WTC11 (cell line): ENCODE data around the gene SMC3. TPM values are rescaled to one million over a fixed set of nuclear protein-coding genes. Genes with fewer than 3 reads are reported as not detected.

Source experiments
- ATAC-seq: fragments of 200-7000 bp; cut with Tn5 transposase; 2 replicates; pipeline ENCODE4 v1.10.0; 2021; ENCODE audit warnings: mild to moderate bottlenecking, moderate library complexity
- CTCF ChIA-PET: fragments of 300-600 bp; sonication (Branson Sonifier 250); formaldehyde crosslinking; loops from one replicate; lab custom pipeline; 2021; ENCODE audit warnings: antibody characterized with exemption; lab: Charles Lee
- POLR2A ChIA-PET: fragments of 350-600 bp; sonication (Branson Sonifier 250); formaldehyde crosslinking; loops from one replicate; lab custom pipeline; 2021; ENCODE audit warnings: antibody characterized with exemption; lab: Charles Lee
- DNase-seq: peaks from one replicate; pipeline ENCODE4 v3.0.0; 2021; ENCODE audit warnings: low spot score
- H3K27ac Mint-ChIP-seq: 2 replicates; pipeline ENCODE4 v1.8.0; 2021; ENCODE audit warnings: mixed read lengths
- H3K27me3 Mint-ChIP-seq: 2 replicates; pipeline ENCODE4 v1.8.0; 2021; ENCODE audit warnings: low read depth, mild to moderate bottlenecking, moderate library complexity, mixed read lengths
- H3K36me3 Mint-ChIP-seq: 2 replicates; pipeline ENCODE4 v1.8.0; 2021; ENCODE audit warnings: mixed read lengths
- H3K4me1 Mint-ChIP-seq: 2 replicates; pipeline ENCODE4 v1.8.0; 2022; ENCODE audit warnings: mixed read lengths
- H3K4me3 Mint-ChIP-seq: 2 replicates; pipeline ENCODE4 v1.8.0; 2021; ENCODE audit warnings: mild to moderate bottlenecking, moderate library complexity, mixed read lengths
- H3K9me3 Mint-ChIP-seq: 2 replicates; pipeline ENCODE4 v1.8.0; 2021; ENCODE audit warnings: mixed read lengths
- ATF1 ChIP-seq: sonication (generic); formaldehyde crosslinking; IDR thresholded peaks from 2 replicates; pipeline ENCODE4 v1.8.1; 2023; ENCODE audit warnings: mild to moderate bottlenecking, moderate library complexity, missing genetic modification reagents
- ATF3 ChIP-seq: sonication (generic); formaldehyde crosslinking; conservative IDR thresholded peaks from 2 replicates; pipeline ENCODE4 v1.8.1; 2022; ENCODE audit warnings: mild to moderate bottlenecking, missing genetic modification reagents
- CREM ChIP-seq: sonication (generic); formaldehyde crosslinking; IDR thresholded peaks from 2 replicates; pipeline ENCODE4 v1.8.1; 2022; ENCODE audit warnings: mild to moderate bottlenecking, missing genetic modification reagents, moderate library complexity
- EMX1 ChIP-seq: fragments of 250-450 bp; sonication (Bioruptor Pico); IDR thresholded peaks from 2 replicates; pipeline ENCODE4 v1.8.0; 2021; ENCODE audit warnings: mild to moderate bottlenecking
- FOXP1 ChIP-seq: sonication (generic); formaldehyde crosslinking; IDR thresholded peaks from 2 replicates; pipeline ENCODE4 v1.8.0; 2022; ENCODE audit warnings: missing genetic modification reagents, mild to moderate bottlenecking, moderate library complexity, borderline replicate concordance
- GABPB1 ChIP-seq: sonication (generic); formaldehyde crosslinking; IDR thresholded peaks from 2 replicates; pipeline ENCODE4 v1.8.1; 2023; ENCODE audit warnings: mild to moderate bottlenecking, missing genetic modification reagents
- GRHL2 ChIP-seq: fragments of 250-450 bp; sonication (Bioruptor Pico); IDR thresholded peaks from 2 replicates; pipeline ENCODE4 v1.8.0; 2022; ENCODE audit warnings: mild to moderate bottlenecking, moderate library complexity; ENCODE audit not compliant: insufficient replicate concordance, severe bottlenecking
- NR1H2 ChIP-seq: sonication (generic); formaldehyde crosslinking; IDR thresholded peaks from 2 replicates; pipeline ENCODE4 v1.9.0; 2021; ENCODE audit warnings: mild to moderate bottlenecking, moderate library complexity, missing genetic modification reagents
- RORB ChIP-seq: fragments of 250-450 bp; sonication (Bioruptor Pico); IDR thresholded peaks from 2 replicates; pipeline ENCODE4 v1.9.0; 2021; ENCODE audit warnings: mild to moderate bottlenecking
- TCF7 ChIP-seq: sonication (generic); formaldehyde crosslinking; IDR thresholded peaks from 2 replicates; pipeline ENCODE4 v1.8.0; 2022; ENCODE audit warnings: mild to moderate bottlenecking, low read depth, missing genetic modification reagents, moderate library complexity
- ZNF121 ChIP-seq: sonication (generic); formaldehyde crosslinking; IDR thresholded peaks from 2 replicates; pipeline ENCODE4 v1.8.0; 2023; ENCODE audit warnings: missing genetic modification reagents
- total RNA-seq: library from RNA; stranded (reverse); gene quantifications from 3 replicates; pipeline ENCODE4 v1.2.3, GENCODE V29; 2021
- TF ChIP-seq, protein P1 (sequence below): fragments of 200-600 bp; IDR thresholded peaks from 2 replicates; pipeline ENCODE4 v1.8.0; 2022; ENCODE audit warnings: antibody characterized with exemption
- TF ChIP-seq, protein P2 (sequence below): sonication (generic); formaldehyde crosslinking; IDR thresholded peaks from 2 replicates; pipeline ENCODE4 v1.8.1; 2023; ENCODE audit warnings: mild to moderate bottlenecking, moderate library complexity, missing genetic modification reagents
- TF ChIP-seq, protein P3 (sequence below): fragments of 250-450 bp; sonication (Bioruptor Pico); IDR thresholded peaks from 2 replicates; pipeline ENCODE4 v1.9.0; 2021; ENCODE audit warnings: mild to moderate bottlenecking

Gene SMC3
- total RNA-seq, 1 experiment from 2014 or later: 71.0 TPM

DNA sequence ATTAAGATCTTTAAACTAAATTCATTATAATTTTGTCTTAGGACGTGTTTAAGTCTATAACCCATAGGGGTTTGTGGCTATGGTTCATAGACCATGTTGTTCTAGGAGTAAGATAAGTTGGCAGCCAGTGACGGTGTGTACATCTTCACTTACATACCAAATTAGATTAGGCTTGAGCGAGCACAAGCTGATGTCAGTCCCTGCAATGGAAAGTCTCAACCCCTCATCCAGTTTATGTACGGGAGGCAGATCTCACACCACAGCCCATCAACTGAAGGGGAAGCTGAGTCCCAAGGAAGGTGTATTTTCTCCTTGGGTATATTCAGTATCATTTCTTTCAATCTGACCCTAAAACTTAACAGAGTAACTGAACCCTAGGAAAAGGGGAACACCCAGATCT is 5.1 kb upstream of the SMC3 start (continued):
- TF ChIP-seq GRHL2 (CRISPR knock-in tag) (no peak), ZNF121 (CRISPR knock-in tag) (no peak)

- ChIA-PET POLR2A (no interaction called here), CTCF (no interaction called here)
- Mint-ChIP-seq H3K36me3 (no peaks in the 10 kb centered on the region), H3K27me3 (peaks cover 4% of the 10 kb centered on the region), H3K4me1 (peaks cover 6% of the 10 kb centered on the region), H3K27ac (no peak overlapping the region), H3K4me3 (no peak overlapping the region)
- no peak for DNase-seq
- TF ChIP-seq NR1H2: no peak
- no peak for TF ChIP-seq RORB (CRISPR knock-in tag)
- no peak for TF ChIP-seq TCF7 (CRISPR knock-in tag)
- no peak for TF ChIP-seq GABPB1 (CRISPR knock-in tag)
- no peak for TF ChIP-seq ATF3 (CRISPR knock-in tag)
- TF ChIP-seq, protein P1, sequence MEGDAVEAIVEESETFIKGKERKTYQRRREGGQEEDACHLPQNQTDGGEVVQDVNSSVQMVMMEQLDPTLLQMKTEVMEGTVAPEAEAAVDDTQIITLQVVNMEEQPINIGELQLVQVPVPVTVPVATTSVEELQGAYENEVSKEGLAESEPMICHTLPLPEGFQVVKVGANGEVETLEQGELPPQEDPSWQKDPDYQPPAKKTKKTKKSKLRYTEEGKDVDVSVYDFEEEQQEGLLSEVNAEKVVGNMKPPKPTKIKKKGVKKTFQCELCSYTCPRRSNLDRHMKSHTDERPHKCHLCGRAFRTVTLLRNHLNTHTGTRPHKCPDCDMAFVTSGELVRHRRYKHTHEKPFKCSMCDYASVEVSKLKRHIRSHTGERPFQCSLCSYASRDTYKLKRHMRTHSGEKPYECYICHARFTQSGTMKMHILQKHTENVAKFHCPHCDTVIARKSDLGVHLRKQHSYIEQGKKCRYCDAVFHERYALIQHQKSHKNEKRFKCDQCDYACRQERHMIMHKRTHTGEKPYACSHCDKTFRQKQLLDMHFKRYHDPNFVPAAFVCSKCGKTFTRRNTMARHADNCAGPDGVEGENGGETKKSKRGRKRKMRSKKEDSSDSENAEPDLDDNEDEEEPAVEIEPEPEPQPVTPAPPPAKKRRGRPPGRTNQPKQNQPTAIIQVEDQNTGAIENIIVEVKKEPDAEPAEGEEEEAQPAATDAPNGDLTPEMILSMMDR: no peak
- TF ChIP-seq, protein P2, sequence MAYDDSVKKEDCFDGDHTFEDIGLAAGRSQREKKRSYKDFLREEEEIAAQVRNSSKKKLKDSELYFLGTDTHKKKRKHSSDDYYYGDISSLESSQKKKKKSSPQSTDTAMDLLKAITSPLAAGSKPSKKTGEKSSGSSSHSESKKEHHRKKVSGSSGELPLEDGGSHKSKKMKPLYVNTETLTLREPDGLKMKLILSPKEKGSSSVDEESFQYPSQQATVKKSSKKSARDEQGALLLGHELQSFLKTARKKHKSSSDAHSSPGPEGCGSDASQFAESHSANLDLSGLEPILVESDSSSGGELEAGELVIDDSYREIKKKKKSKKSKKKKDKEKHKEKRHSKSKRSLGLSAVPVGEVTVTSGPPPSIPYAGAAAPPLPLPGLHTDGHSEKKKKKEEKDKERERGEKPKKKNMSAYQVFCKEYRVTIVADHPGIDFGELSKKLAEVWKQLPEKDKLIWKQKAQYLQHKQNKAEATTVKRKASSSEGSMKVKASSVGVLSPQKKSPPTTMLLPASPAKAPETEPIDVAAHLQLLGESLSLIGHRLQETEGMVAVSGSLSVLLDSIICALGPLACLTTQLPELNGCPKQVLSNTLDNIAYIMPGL (CRISPR knock-in tag): no peak
- TF ChIP-seq GRHL2 (CRISPR knock-in tag): no peak
- no peak for TF ChIP-seq FOXP1 (CRISPR knock-in tag)
- no peak for TF ChIP-seq EMX1 (CRISPR knock-in tag)
- no peak for TF ChIP-seq CREM (CRISPR knock-in tag)
- TF ChIP-seq, all 79 proteins: peak for 0
- no peaks in the 10 kb centered on the region for H3K9me3 Mint-ChIP-seq
- no peak for ATAC-seq
These were observed 4.4 kb upstream of the SMC3 start for GRCh38 chr10:110563132-110563531.

DNA sequence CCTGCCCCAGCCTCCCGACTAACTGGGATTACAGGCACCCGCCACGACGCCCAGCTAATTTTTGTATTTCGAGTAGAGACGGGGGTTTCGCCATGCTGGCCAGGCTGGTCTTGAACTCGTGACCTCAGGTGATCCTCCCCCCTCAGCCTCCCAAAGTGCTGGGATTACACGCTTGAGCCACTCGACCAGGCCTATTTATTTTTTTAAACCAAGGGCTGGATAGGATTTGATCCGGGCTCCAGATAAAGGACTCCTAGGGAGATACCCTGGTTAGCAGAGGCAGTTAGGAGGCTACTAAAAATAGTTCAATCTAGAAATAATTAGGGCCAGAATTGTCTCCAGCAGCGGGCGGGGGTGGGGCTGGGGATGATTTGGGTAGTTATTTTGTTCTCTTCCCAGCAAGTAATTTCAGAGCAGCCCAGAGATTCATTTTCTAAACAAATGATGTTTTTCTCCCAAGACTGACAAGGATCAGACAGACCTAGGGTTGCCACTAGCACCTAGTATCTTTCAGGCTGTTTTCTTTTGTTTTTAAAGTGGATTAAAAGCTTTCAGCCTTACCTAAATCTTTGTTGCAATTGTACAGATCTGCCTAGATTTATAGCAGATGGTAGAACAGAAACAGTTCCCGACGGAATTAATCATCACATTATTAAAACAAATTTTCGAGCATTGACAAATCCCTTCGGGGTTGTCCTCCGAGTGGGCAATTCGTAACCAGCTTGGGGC is 859 bp upstream of the SMC3 start:
- Mint-ChIP-seq H3K9me3 (no peaks in the 10 kb centered on the region), H3K4me3 (peak overlapping the region; percentile 94), H3K36me3 (peaks cover 9% of the 10 kb centered on the region), H3K4me1 (peaks cover 21% of the 10 kb centered on the region), H3K27me3 (peaks cover 4% of the 10 kb centered on the region), H3K27ac (peak overlapping the region; percentile 99)
- no peak for ATAC-seq
- no peak for DNase-seq
- ChIA-PET POLR2A (interaction anchor here (0.8 kb wide), 1 partner anchor 356 kb away, joined by 5 read pairs; no protein-coding TSS in a partner anchor), CTCF (interaction anchor here (0.7 to 1.5 kb wide), 3 partner anchors 19 to 212 kb away, joined by 3 to 4 read pairs (median 3); no protein-coding TSS in a partner anchor)
- TF ChIP-seq EMX1 (CRISPR knock-in tag) (no peak), FOXP1 (CRISPR knock-in tag) (no peak), ATF1 (CRISPR knock-in tag) (no peak)
- TF ChIP-seq, protein P3, sequence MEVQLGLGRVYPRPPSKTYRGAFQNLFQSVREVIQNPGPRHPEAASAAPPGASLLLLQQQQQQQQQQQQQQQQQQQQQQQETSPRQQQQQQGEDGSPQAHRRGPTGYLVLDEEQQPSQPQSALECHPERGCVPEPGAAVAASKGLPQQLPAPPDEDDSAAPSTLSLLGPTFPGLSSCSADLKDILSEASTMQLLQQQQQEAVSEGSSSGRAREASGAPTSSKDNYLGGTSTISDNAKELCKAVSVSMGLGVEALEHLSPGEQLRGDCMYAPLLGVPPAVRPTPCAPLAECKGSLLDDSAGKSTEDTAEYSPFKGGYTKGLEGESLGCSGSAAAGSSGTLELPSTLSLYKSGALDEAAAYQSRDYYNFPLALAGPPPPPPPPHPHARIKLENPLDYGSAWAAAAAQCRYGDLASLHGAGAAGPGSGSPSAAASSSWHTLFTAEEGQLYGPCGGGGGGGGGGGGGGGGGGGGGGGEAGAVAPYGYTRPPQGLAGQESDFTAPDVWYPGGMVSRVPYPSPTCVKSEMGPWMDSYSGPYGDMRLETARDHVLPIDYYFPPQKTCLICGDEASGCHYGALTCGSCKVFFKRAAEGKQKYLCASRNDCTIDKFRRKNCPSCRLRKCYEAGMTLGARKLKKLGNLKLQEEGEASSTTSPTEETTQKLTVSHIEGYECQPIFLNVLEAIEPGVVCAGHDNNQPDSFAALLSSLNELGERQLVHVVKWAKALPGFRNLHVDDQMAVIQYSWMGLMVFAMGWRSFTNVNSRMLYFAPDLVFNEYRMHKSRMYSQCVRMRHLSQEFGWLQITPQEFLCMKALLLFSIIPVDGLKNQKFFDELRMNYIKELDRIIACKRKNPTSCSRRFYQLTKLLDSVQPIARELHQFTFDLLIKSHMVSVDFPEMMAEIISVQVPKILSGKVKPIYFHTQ (CRISPR knock-in tag): 0 out of 2 replicates have a peak, but pooled peaks have one; percentile 46
